CD14-positive monocyte (primary cell): ENCODE data around the gene RUNX2. TPM values are rescaled to one million over a fixed set of nuclear protein-coding genes. Genes with fewer than 3 reads are reported as not detected.

Experiments
- DNase-seq, 3 donors: peaks; one replicate each; pipeline ENCODE4 v3.0.0-alpha.2; 2011 to 2022
- H2AFZ ChIP-seq: 2 replicates; pipeline ENCODE4 v1.6.0; 2012; ENCODE audit warnings: mild to moderate bottlenecking, low read depth, low read length, inconsistent platforms; ENCODE audit not compliant: insufficient read depth, poor library complexity, severe bottlenecking
- H3K27ac ChIP-seq, 2 donors: 1 replicate in 1 of 2; 2 replicates in 1 of 2; pipeline ENCODE4 v1.5.1; 2012 to 2013; ENCODE audit warnings: low read length in 2 of 2, control low read depth in 1 of 2, inconsistent platforms in 1 of 2, low read depth in 1 of 2, mild to moderate bottlenecking in 1 of 2
- H3K27me3 ChIP-seq, 2 donors: one replicate each; pipeline versions ENCODE4 v1.6.0 to v1.6.1; 2011 to 2013; ENCODE audit warnings: low read length in 2 of 2; ENCODE audit not compliant: control insufficient read depth in 2 of 2, insufficient read depth in 2 of 2
- H3K36me3 ChIP-seq, 2 donors: replicated peaks in 1 of 2; 1 replicate in 1 of 2; 2 replicates in 1 of 2; pipeline versions ENCODE4 v1.5.1 to v1.6.1; 2012 to 2013; ENCODE audit warnings: low read length in 2 of 2, control low read depth in 1 of 2, inconsistent platforms in 1 of 2, mild to moderate bottlenecking in 1 of 2; ENCODE audit not compliant: insufficient read depth in 2 of 2, control insufficient read depth in 1 of 2
- H3K4me1 ChIP-seq, 2 donors: 1 replicate in 1 of 2; 2 replicates in 1 of 2; pipeline versions ENCODE4 v1.5.1 to v1.6.1; 2012 to 2013; ENCODE audit warnings: low read length in 2 of 2, control low read depth in 1 of 2, inconsistent platforms in 1 of 2, mild to moderate bottlenecking in 1 of 2, moderate library complexity in 1 of 2; ENCODE audit not compliant: insufficient read depth in 2 of 2, control insufficient read depth in 1 of 2
- H3K4me2 ChIP-seq: replicated peaks from 2 replicates; pipeline ENCODE3; 2012; ENCODE audit warnings: low read length, moderate library complexity, mild to moderate bottlenecking; ENCODE audit not compliant: poor library complexity, severe bottlenecking; ENCODE audit errors: extremely low read depth
- H3K4me3 ChIP-seq, 3 experiments: fragments of 200-600 bp in 1 of 3; sonication (generic) in 1 of 3; replicated peaks in 1 of 3; 1 replicate in 2 of 3; 2 replicates in 1 of 3; pipeline ENCODE4 v1.5.1; 2011 to 2013; ENCODE audit warnings: low read length in 3 of 3, mild to moderate bottlenecking in 3 of 3, control low read depth in 2 of 3, low read depth in 2 of 3, inconsistent platforms in 1 of 3, moderate library complexity in 1 of 3
- H3K79me2 ChIP-seq: 2 replicates; pipeline ENCODE4 v1.6.0; 2012; ENCODE audit warnings: mild to moderate bottlenecking, control low read depth, inconsistent platforms, low read length, moderate library complexity; ENCODE audit not compliant: insufficient read depth
- H3K9ac ChIP-seq: 2 replicates; pipeline ENCODE4 v1.6.0; 2017; ENCODE audit warnings: low read length, mild to moderate bottlenecking; ENCODE audit not compliant: insufficient read depth, poor library complexity, severe bottlenecking
- H3K9me3 ChIP-seq, 2 donors: replicated peaks in 1 of 2; 1 replicate in 1 of 2; 2 replicates in 1 of 2; pipeline versions ENCODE4 v1.5.1 to v1.6.1; 2012 to 2013; ENCODE audit warnings: low read length in 2 of 2, control low read depth in 1 of 2; ENCODE audit not compliant: control insufficient read depth in 1 of 2, insufficient read depth in 1 of 2
- H4K20me1 ChIP-seq: 2 replicates; pipeline ENCODE4 v1.6.0; 2012; ENCODE audit warnings: mild to moderate bottlenecking, low read length, control low read depth, moderate library complexity; ENCODE audit not compliant: insufficient read depth
- H3K27ac Mint-ChIP-seq, 7 donors: one replicate each; pipeline ENCODE4 v1.8.0; 2020; ENCODE audit warnings: mild to moderate bottlenecking in 7 of 7, mixed read lengths in 7 of 7, moderate library complexity in 6 of 7, inconsistent platforms in 2 of 7
- H3K27me3 Mint-ChIP-seq, 3 donors: one replicate each; pipeline ENCODE4 v1.8.0; 2021 to 2022; ENCODE audit warnings: low read depth in 3 of 3, mild to moderate bottlenecking in 3 of 3, mixed read lengths in 3 of 3, moderate library complexity in 3 of 3, inconsistent platforms in 1 of 3
- H3K36me3 Mint-ChIP-seq, 2 donors: one replicate each; pipeline ENCODE4 v1.8.0; 2020; ENCODE audit warnings: mixed read lengths in 2 of 2, inconsistent platforms in 1 of 2, mild to moderate bottlenecking in 1 of 2
- H3K4me1 Mint-ChIP-seq: one replicate; pipeline ENCODE4 v1.8.0; 2020; ENCODE audit warnings: mild to moderate bottlenecking, mixed read lengths
- H3K4me3 Mint-ChIP-seq, 2 donors: one replicate each; pipeline ENCODE4 v1.8.0; 2020; ENCODE audit warnings: mild to moderate bottlenecking in 2 of 2, mixed read lengths in 2 of 2, moderate library complexity in 1 of 2
- H3K9me3 Mint-ChIP-seq, 7 donors: one replicate each; pipeline ENCODE4 v1.8.0; 2020 to 2022; ENCODE audit warnings: mixed read lengths in 7 of 7, mild to moderate bottlenecking in 6 of 7, moderate library complexity in 6 of 7, inconsistent platforms in 2 of 7
- CTCF ChIP-seq: fragments of 200-600 bp; IDR thresholded peaks from one replicate; pipeline ENCODE4 v1.8.0; 2022; ENCODE audit warnings: antibody characterized with exemption, mild to moderate bottlenecking
- WGBS: methylation state at CpG from one replicate; pipeline ENCODE4 v1.1.5; 2013; ENCODE audit warnings: missing lambda C conversion rate; ENCODE audit not compliant: insufficient coverage; 5-methylcytosine and 5-hydroxymethylcytosine counted together
- intact Hi-C, 2 donors: fragments of 100-400 bp; cut with micrococcal nuclease; formaldehyde crosslinking; loops; one replicate each; pipeline versions ENCODE4 v1.15.0 to v1.15.1; 2023
- polyA plus RNA-seq, 3 donors: library from polyadenylated mRNA; depleted of rRNA in 1 of 3; unstranded in 2 of 3; stranded (reverse) in 1 of 3; fragments of 300-500 nt in 2 of 3; fragments of >200 nt in 1 of 3; fragmentation: Illumina TruSeq in 2 of 3; gene quantifications; 1 replicate in 2 of 3; 2 replicates in 1 of 3; pipeline ENCODE4 v1.2.3, GENCODE V29; 2012 to 2021

The RUNX2 gene
- polyA plus RNA-seq, 3 donors = 1.3 to 5.0 (median 2.5) TPM

- H3K79me2 ChIP-seq = no peaks in the 10 kb centered on the region
- no peak for TF ChIP-seq CTCF
- H4K20me1 ChIP-seq = no peaks in the 10 kb centered on the region
- no peak overlapping the region for H3K4me3 ChIP-seq
- no peak overlapping the region for H3K27ac Mint-ChIP-seq
- no peaks in the 10 kb centered on the region for H3K36me3 Mint-ChIP-seq
- no peak overlapping the region for H3K4me2 ChIP-seq
- H3K27me3 Mint-ChIP-seq = peaks cover 1 to 2% (median 2%) of the 10 kb centered on the region in 3 donors
- intact Hi-C loops = no loop called here
- H3K4me1 ChIP-seq = peaks cover 9 to 11% of the 10 kb centered on the region in 2 donors
- no peak overlapping the region for H3K9ac ChIP-seq
- H3K36me3 ChIP-seq = no peaks in the 10 kb centered on the region
- no peaks in the 10 kb centered on the region for H3K27me3 ChIP-seq
- H3K4me3 Mint-ChIP-seq = no peak overlapping the region
- H3K27ac ChIP-seq = no peak overlapping the region
- no peak overlapping the region for H2AFZ ChIP-seq
- H3K9me3 ChIP-seq = no peaks in the 10 kb centered on the region
- peaks cover 16% of the 10 kb centered on the region for H3K4me1 Mint-ChIP-seq
- DNase-seq = no peak
- no CpG with 5 or more reads among the region's 3 CpGs for WGBS
- H3K9me3 Mint-ChIP-seq = no peaks in the 10 kb centered on the region
Observed at GRCh38 chr6:45645302-45645701, 317.2 kb downstream of the RUNX2 start.

- Histone ChIP-seq H3K4me2 (no peak overlapping the region), H3K79me2 (no peaks in the 10 kb centered on the region), H3K9ac (no peak overlapping the region), H3K27ac (peak overlapping the region in 1 of 2 donors; percentile 2), H3K4me3 (no peak overlapping the region), H2AFZ (no peak overlapping the region), H3K9me3 (no peaks in the 10 kb centered on the region), H3K27me3 (no peaks in the 10 kb centered on the region), H3K4me1 (peaks cover 9 to 11% of the 10 kb centered on the region in 2 donors), H3K36me3 (no peaks in the 10 kb centered on the region), H4K20me1 (no peaks in the 10 kb centered on the region)
- Mint-ChIP-seq H3K27ac (peak overlapping the region in 5 of 7 donors; percentile 19 to 76 (median 61)), H3K36me3 (no peaks in the 10 kb centered on the region), H3K4me1 (peaks cover 16% of the 10 kb centered on the region), H3K27me3 (peaks cover 1 to 2% (median 2%) of the 10 kb centered on the region in 3 donors), H3K4me3 (no peak overlapping the region), H3K9me3 (no peaks in the 10 kb centered on the region)
- no peak for TF ChIP-seq CTCF
- WGBS = 100% methylated on average over 3 of the region's 7 CpGs
- intact Hi-C loops = no loop called here
- peak in 2 of 3 donors; percentile 24 to 30 for DNase-seq
Observed at GRCh38 chr6:45647341-45648261, 319.5 kb downstream of the RUNX2 start.
